ENCODE measurements around the gene TSPAN9.

The TSPAN9 gene

DNA sequence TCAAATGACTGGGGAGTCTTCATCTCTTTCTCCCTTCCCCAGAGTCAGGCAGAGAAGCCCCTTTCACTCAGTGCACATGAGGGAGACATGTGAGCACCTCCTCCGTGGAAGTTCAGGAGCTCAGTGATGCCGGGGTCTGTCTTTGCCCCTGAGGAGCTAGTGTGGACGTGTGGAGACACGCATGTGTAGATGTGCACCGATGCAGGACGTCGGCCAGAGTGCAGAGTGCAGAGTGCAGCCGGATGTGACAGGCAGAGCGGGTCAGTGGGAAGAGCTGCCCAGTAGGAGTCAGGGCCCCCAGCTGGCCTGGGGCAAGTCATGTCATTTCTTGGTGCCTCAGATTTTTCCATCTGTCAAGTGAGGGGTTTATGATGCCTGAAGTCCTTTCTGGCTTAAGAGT is 20.7 kb downstream of the TSPAN9 start:
- no peak for DNase-seq (ENCODE audit: low read depth in 1 of 2, low spot score in 1 of 2)
- Histone ChIP-seq H3K27me3 (ENCODE audit: insufficient read depth, poor library complexity, severe bottlenecking) (no peaks in the 10 kb centered on the region), H3K4me3 (replicated peaks; ENCODE audit: insufficient read depth, low read length) (no peak overlapping the region), H3K27ac (replicated peaks) (no peak overlapping the region)
- TF ChIP-seq REST (IDR thresholded peaks at IDR 0.05; ENCODE audit: insufficient replicate concordance, low read depth) (no peak), GABPA (IDR thresholded peaks at IDR 0.05; ENCODE audit: low read depth) (no peak), POLR2AphosphoS5 (IDR thresholded peaks at IDR 0.05; ENCODE audit: low read depth) (no peak), SPI1 (IDR thresholded peaks at IDR 0.05; ENCODE audit: borderline replicate concordance, low read depth) (no peak)
- TF ChIP-seq, protein P1, sequence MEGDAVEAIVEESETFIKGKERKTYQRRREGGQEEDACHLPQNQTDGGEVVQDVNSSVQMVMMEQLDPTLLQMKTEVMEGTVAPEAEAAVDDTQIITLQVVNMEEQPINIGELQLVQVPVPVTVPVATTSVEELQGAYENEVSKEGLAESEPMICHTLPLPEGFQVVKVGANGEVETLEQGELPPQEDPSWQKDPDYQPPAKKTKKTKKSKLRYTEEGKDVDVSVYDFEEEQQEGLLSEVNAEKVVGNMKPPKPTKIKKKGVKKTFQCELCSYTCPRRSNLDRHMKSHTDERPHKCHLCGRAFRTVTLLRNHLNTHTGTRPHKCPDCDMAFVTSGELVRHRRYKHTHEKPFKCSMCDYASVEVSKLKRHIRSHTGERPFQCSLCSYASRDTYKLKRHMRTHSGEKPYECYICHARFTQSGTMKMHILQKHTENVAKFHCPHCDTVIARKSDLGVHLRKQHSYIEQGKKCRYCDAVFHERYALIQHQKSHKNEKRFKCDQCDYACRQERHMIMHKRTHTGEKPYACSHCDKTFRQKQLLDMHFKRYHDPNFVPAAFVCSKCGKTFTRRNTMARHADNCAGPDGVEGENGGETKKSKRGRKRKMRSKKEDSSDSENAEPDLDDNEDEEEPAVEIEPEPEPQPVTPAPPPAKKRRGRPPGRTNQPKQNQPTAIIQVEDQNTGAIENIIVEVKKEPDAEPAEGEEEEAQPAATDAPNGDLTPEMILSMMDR (IDR thresholded peaks at IDR 0.05; ENCODE audit: insufficient read depth, low read length): no peak

DNA sequence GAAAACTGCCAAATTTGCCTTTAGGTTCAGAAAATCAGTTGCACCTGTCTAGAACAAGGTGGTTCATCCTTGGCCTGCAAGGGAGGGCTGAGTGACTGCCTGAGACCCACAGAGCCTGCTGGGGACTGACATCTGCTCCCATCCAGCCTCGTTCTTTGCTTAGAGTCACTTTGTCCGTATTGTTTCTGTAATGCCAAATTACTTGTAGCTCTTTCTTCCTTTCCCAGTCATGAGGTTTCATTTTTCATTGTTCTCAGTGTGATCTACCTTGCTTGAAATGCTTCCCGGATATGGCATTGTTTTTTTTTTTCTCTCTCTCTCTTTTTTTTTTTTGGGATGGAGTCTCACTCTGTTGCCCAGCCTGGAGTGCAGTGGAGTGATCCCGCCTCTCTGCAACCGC is 21.3 kb downstream of the TSPAN9 start:
- TF ChIP-seq SPI1 (IDR thresholded peaks at IDR 0.05; ENCODE audit: borderline replicate concordance, low read depth): no peak
- TF ChIP-seq, protein P1 (IDR thresholded peaks at IDR 0.05; ENCODE audit: insufficient read depth, low read length): no peak
- TF ChIP-seq GABPA (IDR thresholded peaks at IDR 0.05; ENCODE audit: low read depth): no peak
- TF ChIP-seq POLR2AphosphoS5 (IDR thresholded peaks at IDR 0.05; ENCODE audit: low read depth): no peak
- no peak for TF ChIP-seq REST (IDR thresholded peaks at IDR 0.05; ENCODE audit: insufficient replicate concordance, low read depth)
- H3K27ac ChIP-seq (replicated peaks): no peak overlapping the region
- H3K4me3 ChIP-seq (replicated peaks; ENCODE audit: insufficient read depth, low read length): no peak overlapping the region
- no peaks in the 10 kb centered on the region for H3K27me3 ChIP-seq (ENCODE audit: insufficient read depth, poor library complexity, severe bottlenecking)
- DNase-seq (ENCODE audit: low read depth in 1 of 2, low spot score in 1 of 2): no peak

DNA sequence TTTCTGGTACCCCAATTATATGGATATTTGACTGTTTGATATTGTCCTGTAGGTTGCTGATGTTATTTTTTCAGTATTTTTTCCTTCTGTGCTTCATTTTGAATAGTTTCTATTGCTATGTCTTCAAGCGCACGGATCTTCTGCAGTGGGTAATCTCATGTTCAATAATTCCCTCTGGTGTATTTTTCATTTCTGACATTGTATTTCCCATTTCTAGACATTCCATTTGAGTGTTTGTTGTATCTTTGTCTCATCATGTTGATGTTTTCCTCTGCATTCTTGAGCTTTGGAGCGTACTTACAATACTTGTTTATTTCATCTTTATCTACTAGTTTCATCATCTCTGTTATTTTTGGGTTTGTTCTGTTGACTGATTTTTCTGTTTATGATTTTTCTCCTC is 22.0 kb downstream of the TSPAN9 start:
- Histone ChIP-seq H3K4me3 (replicated peaks; ENCODE audit: insufficient read depth, low read length) (no peak overlapping the region), H3K27ac (replicated peaks) (no peak overlapping the region), H3K27me3 (ENCODE audit: insufficient read depth, poor library complexity, severe bottlenecking) (no peaks in the 10 kb centered on the region)
- TF ChIP-seq GABPA (IDR thresholded peaks at IDR 0.05; ENCODE audit: low read depth): no peak
- no peak for TF ChIP-seq SPI1 (IDR thresholded peaks at IDR 0.05; ENCODE audit: borderline replicate concordance, low read depth)
- TF ChIP-seq, protein P1 (IDR thresholded peaks at IDR 0.05; ENCODE audit: insufficient read depth, low read length): no peak
- TF ChIP-seq REST (IDR thresholded peaks at IDR 0.05; ENCODE audit: insufficient replicate concordance, low read depth): no peak
- no peak for TF ChIP-seq POLR2AphosphoS5 (IDR thresholded peaks at IDR 0.05; ENCODE audit: low read depth)
- no peak for DNase-seq (ENCODE audit: low read depth in 1 of 2, low spot score in 1 of 2)
